Fibroblast of the aortic adventitia (primary cell): ENCODE results near the gene YARS2. TPM values are rescaled to one million over a fixed set of nuclear protein-coding genes. Genes with fewer than 3 reads are reported as not detected.

Experiments
- DNase-seq: peaks from one replicate; pipeline ENCODE4 v3.0.0-alpha.2; 2010; ENCODE audit warnings: low read depth
- H3K4me3 ChIP-seq: 2 replicates; pipeline ENCODE4 v1.5.1; 2011; ENCODE audit warnings: low read depth, mild to moderate bottlenecking, control low read depth, low read length, moderate library complexity
- total RNA-seq: library from RNA; depleted of rRNA; stranded (reverse); fragments of >200 nt; gene quantifications from 2 replicates; pipeline ENCODE4 v1.2.3, GENCODE V29; 2012; ENCODE audit warnings: low replicate concordance
- TF ChIP-seq, protein P1 (sequence below): IDR thresholded peaks from 2 replicates; pipeline ENCODE4 v1.5.1; 2011; ENCODE audit warnings: mild to moderate bottlenecking, low read length, control low read depth, inconsistent platforms; ENCODE audit not compliant: insufficient read depth

The YARS2 gene
- total RNA-seq, 1 donor: 24.6 TPM

DNA sequence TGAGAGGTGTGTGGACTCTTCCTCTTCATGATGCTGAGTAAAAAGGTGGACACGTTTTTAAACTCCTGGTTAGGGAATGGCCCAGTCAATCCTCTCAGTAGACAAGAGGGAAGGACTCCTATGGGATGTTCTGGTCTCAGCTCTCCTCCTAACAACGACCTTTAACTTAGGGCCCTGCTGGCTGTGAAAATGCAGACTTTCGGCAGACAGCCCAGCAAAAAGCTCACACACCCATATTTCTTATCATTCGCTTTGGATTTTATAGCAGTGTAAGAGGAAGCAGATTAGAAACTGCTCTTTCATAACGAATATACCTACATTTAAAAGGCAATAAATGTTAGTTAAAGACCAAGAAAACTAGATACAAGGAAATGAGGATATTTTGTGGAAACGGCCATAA, 18.0 kb upstream of the YARS2 start:
- DNase-seq: no peak
- TF ChIP-seq, protein P1, sequence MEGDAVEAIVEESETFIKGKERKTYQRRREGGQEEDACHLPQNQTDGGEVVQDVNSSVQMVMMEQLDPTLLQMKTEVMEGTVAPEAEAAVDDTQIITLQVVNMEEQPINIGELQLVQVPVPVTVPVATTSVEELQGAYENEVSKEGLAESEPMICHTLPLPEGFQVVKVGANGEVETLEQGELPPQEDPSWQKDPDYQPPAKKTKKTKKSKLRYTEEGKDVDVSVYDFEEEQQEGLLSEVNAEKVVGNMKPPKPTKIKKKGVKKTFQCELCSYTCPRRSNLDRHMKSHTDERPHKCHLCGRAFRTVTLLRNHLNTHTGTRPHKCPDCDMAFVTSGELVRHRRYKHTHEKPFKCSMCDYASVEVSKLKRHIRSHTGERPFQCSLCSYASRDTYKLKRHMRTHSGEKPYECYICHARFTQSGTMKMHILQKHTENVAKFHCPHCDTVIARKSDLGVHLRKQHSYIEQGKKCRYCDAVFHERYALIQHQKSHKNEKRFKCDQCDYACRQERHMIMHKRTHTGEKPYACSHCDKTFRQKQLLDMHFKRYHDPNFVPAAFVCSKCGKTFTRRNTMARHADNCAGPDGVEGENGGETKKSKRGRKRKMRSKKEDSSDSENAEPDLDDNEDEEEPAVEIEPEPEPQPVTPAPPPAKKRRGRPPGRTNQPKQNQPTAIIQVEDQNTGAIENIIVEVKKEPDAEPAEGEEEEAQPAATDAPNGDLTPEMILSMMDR: no peak

DNA sequence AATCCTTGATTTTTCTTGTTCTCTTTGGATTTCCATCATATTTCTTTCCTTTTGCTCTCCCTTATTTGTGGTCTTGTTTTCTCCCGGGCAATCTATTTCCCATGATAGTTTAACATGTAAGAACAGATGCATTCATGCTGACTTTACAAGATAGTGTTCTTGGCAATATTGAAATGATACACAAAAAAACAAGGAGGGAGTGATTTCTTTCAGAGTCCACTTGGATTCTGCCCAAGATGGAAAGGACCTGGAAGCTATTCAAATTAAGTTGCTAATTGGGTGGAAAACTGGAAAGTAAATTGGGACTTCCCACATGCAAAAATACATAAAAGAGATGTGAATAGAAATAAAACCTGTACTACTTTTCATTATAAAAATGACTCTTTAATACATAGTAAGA, 14.4 kb upstream of the YARS2 start:
- TF ChIP-seq, protein P1: no peak
- DNase-seq: no peak

More for the DNA sequence above, 18.0 kb upstream of the YARS2 start:
- no peak overlapping the region for H3K4me3 ChIP-seq

DNA sequence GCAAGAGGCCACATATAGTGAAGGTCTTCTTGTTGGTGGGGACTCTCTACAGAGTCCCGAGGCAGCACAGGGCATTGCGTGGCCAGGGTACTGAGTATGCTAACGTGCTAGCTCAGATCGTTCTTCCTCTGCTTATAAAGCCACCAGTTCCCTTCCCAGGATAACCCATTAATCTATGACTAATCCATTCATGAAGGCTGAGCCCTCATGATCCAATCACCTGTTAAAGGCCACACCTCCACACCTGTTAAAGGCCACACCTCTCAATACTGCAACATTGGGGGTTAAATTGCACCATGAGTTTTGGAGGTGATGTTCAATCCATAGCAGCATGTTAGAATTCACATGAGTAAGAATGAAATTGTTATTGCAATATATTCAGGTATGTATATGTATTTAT, 12.8 kb upstream of the YARS2 start:
- no peak for DNase-seq
- H3K4me3 ChIP-seq: no peak overlapping the region
- TF ChIP-seq, protein P1: no peak

More for the DNA sequence above, 14.4 kb upstream of the YARS2 start:
- H3K4me3 ChIP-seq: no peak overlapping the region

DNA sequence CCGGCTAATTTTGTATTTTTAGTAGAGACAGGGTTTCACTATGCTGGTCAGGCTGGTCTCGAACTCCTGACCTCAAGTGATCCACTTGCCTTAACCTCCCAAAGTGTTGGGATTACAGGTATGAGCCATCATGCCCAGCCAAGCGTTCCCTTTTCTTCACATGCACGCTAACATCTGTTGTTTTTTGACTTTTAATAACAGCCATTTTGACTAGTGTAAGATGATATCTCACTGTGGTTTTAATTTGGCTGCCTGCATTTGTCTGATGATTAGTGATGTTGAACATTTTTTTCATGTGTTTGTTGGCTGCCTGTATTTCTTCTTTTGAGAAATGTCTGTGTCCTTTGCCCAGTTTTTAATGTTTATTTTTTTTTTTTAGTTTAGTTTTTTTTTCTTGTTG, 10.2 kb upstream of the YARS2 start:
- DNase-seq: peak; percentile 26
- TF ChIP-seq, protein P1: no peak

DNA sequence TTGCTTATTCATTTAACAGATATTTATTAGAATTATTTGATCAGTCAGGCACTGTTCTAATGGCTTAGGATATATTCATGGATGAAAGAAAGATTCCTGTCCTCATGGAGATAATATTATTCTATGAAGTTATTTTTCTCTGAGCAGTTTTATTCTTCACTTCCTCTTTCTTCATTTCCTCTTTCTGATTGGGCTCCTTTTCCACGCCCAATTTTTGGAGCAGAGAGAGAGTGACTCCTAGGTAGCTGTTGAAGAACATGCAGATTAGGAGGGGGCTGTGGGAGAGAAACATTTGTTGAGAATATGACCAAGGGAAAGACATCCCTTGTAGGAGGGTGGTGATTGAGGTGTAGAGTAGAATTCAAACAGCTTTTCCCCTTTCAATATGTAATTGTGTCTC, 6.0 kb upstream of the YARS2 start:
- TF ChIP-seq, protein P1: no peak
- no peak overlapping the region for H3K4me3 ChIP-seq
- DNase-seq: no peak

More for the DNA sequence above, 10.2 kb upstream of the YARS2 start:
- no peak overlapping the region for H3K4me3 ChIP-seq

DNA sequence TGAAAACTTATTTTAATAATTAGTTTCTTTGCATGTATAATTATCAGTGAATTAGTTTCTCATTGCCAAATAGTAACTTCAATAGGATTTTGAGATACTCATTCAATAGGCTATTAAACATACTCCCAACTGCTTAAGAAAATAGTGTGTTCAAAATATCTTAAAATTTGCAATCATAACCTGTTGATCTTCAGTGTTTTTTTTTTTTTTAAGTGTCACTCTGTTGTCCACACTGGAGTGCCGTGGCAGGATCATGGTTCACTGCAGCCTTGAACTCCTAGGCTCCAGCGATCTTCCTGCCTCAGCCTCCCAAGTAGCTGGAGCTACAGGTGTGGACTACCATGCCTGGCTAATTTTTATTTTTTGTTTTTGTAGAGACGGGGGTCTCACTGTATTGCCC, 1.5 kb upstream of the YARS2 start:
- TF ChIP-seq, protein P1: no peak

DNA sequence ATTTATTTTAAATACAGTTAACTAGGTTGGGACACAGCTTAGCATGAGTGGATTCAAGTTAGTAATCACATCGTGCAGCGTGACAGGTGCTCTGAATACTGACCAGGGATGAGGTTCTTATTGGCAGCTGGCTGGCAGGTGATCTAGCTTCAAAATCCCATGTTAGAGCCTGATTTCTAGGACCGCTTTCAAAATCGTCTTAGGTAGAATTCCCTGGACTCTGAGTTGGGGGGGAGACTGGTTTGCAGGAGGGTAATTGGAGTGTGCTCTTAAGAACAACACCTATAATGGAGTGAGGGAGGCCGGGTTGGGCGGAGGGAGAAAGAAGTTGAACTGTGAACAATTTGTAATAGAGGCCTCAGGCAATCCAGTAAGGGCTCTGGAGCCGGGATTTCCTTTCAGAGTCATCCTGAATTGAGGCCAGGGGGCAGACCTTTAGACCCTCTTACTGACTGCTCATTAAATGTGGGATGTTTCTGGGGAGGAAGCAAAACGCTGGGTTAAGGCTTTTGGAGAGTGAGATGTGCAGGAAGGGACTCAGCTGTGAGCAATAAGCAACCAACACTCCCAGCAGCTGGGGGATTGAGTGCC, 874 bp upstream of the YARS2 start:
- TF ChIP-seq, protein P1: no peak
- DNase-seq: peak; percentile 2

More for the DNA sequence above, 1.5 kb upstream of the YARS2 start:
- no peak overlapping the region for H3K4me3 ChIP-seq
- DNase-seq: no peak

More for the DNA sequence above, 874 bp upstream of the YARS2 start:
- H3K4me3 ChIP-seq: peak overlapping the region; percentile 99
